K562 (cell line): Measurements from ENCODE around the gene SMIM13. TPM values are rescaled to one million over a fixed set of nuclear protein-coding genes. Genes with fewer than 3 reads are reported as not detected.

Experiments
- AFF4 ChIP-seq: sonication (generic); formaldehyde crosslinking; IDR thresholded peaks from 2 replicates; pipeline ENCODE4 v1.8.0; 2023; ENCODE audit warnings: mild to moderate bottlenecking, missing genetic modification reagents
- BCL6 ChIP-seq: fragments of 250-450 bp; sonication (Bioruptor Pico); IDR thresholded peaks from 2 replicates; pipeline ENCODE4 v1.4.0; 2020
- CBFA2T2 ChIP-seq: fragments of 450-650 bp; conservative IDR thresholded peaks from 2 replicates; pipeline ENCODE4 v1.6.1; 2017; ENCODE audit warnings: mild to moderate bottlenecking
- CBX8 ChIP-seq: fragments of 200-600 bp; sonication (generic); IDR thresholded peaks from 2 replicates; pipeline ENCODE4 v1.6.1; 2012; ENCODE audit warnings: borderline replicate concordance, mixed run types, low read depth, mild to moderate bottlenecking, moderate library complexity, mixed read lengths, low read length, control low read depth, inconsistent platforms; ENCODE audit not compliant: poor library complexity, severe bottlenecking; ENCODE audit errors: extremely low read depth
- DDX20 ChIP-seq: fragments of 450-650 bp; IDR thresholded peaks from 2 replicates; pipeline ENCODE4 v1.6.1; 2016; ENCODE audit warnings: missing genetic modification characterization, low read depth, mild to moderate bottlenecking, missing compliant biosample characterization, moderate library complexity
- EHMT2 ChIP-seq: fragments of 450-650 bp; IDR thresholded peaks from 2 replicates; pipeline ENCODE4 v1.6.1; 2018; ENCODE audit warnings: antibody characterized with exemption
- ETV6 ChIP-seq, 3 experiments: fragments of 150-350 bp in 1 of 3; sonication (generic) in 1 of 3; formaldehyde crosslinking in 1 of 3; IDR thresholded peaks; 2 replicates each; pipeline versions ENCODE4 v1.6.1 to v1.8.0; 2014 to 2022; ENCODE audit warnings: borderline replicate concordance in 2 of 3, low read depth in 2 of 3, antibody characterized with exemption in 1 of 3, low read length in 1 of 3, mild to moderate bottlenecking in 1 of 3, missing genetic modification reagents in 1 of 3
- GABPB2 ChIP-seq: fragments of 250-450 bp; sonication (Bioruptor Pico); conservative IDR thresholded peaks from 2 replicates; pipeline ENCODE4 v1.5.1; 2021; ENCODE audit warnings: mild to moderate bottlenecking
- HCFC1 ChIP-seq: IDR thresholded peaks from 2 replicates; pipeline ENCODE4 v1.6.1; 2012; ENCODE audit warnings: low read depth, low read length, improper control_type of control experiment
- HDAC2 ChIP-seq: fragments of 450-650 bp; IDR thresholded peaks from 2 replicates; pipeline ENCODE4 v1.6.1; 2016; ENCODE audit warnings: mild to moderate bottlenecking
- HMG20B ChIP-seq: fragments of 250-450 bp; sonication (Bioruptor Pico); IDR thresholded peaks from 2 replicates; pipeline ENCODE4 v1.5.0; 2021; ENCODE audit warnings: mild to moderate bottlenecking
- NCOR1 ChIP-seq: fragments of 450-650 bp; IDR thresholded peaks from 2 replicates; pipeline ENCODE4 v1.6.1; 2016; ENCODE audit warnings: mild to moderate bottlenecking, moderate library complexity
- NFIX ChIP-seq: fragments of 250-450 bp; sonication (Bioruptor Pico); IDR thresholded peaks from 2 replicates; pipeline ENCODE4 v1.4.0; 2020; ENCODE audit warnings: low read depth, mild to moderate bottlenecking, moderate library complexity
- NRF1 ChIP-seq, 2 experiments: fragments of 450-650 bp; IDR thresholded peaks in 1 of 2; conservative IDR thresholded peaks in 1 of 2; 2 replicates each; pipeline ENCODE4 v1.6.1; 2014; ENCODE audit warnings: mild to moderate bottlenecking in 2 of 2
- PHF20 ChIP-seq: fragments of 450-650 bp; IDR thresholded peaks from 2 replicates; pipeline ENCODE4 v1.6.1; 2018; ENCODE audit not compliant: partially characterized antibody
- TAF1 ChIP-seq: IDR thresholded peaks from 2 replicates; pipeline ENCODE4 v1.6.1; 2011; ENCODE audit warnings: mild to moderate bottlenecking, low read length, moderate library complexity; ENCODE audit not compliant: insufficient read depth, control insufficient read depth, severe bottlenecking; ENCODE audit errors: extremely low read depth
- THAP12 ChIP-seq: fragments of 250-450 bp; sonication (Bioruptor Pico); IDR thresholded peaks from 2 replicates; pipeline ENCODE4 v1.9.0; 2021; ENCODE audit warnings: mild to moderate bottlenecking, inconsistent platforms
- TOE1 ChIP-seq, 2 experiments: fragments of 450-650 bp in 1 of 2; sonication (generic) in 1 of 2; formaldehyde crosslinking in 1 of 2; IDR thresholded peaks; 2 replicates each; pipeline versions ENCODE4 v1.7.1 to v1.8.0; 2016 to 2022; ENCODE audit warnings: borderline replicate concordance in 2 of 2, mild to moderate bottlenecking in 2 of 2, antibody characterized with exemption in 1 of 2, inconsistent platforms in 1 of 2, low read depth in 1 of 2, missing genetic modification reagents in 1 of 2, moderate library complexity in 1 of 2
- ZNF224 ChIP-seq: sonication (generic); formaldehyde crosslinking; IDR thresholded peaks from 2 replicates; pipeline ENCODE4 v1.8.0; 2022; ENCODE audit warnings: mild to moderate bottlenecking, missing genetic modification reagents
- ZNF316 ChIP-seq: fragments of 450-650 bp; IDR thresholded peaks from 2 replicates; pipeline ENCODE4 v1.6.1; 2016
- ZNF324 ChIP-seq: fragments of 250-450 bp; sonication (Bioruptor Pico); IDR thresholded peaks from 2 replicates; pipeline ENCODE4 v1.4.0; 2020; ENCODE audit warnings: mild to moderate bottlenecking
- ZNF77 ChIP-seq: fragments of 250-450 bp; sonication (Bioruptor Pico); IDR thresholded peaks from 2 replicates; pipeline ENCODE4 v1.5.0; 2020
- polyA plus RNA-seq, 8 experiments: library from polyadenylated mRNA; depleted of rRNA in 4 of 8; stranded (reverse) in 5 of 8; unstranded in 3 of 8; fragments of >200 nt; fragmentation: Nextera tagmentation in 2 of 8; fragmentation: Illumina TruSeq in 1 of 8; extraction: Ambion mirVana in 2 of 8; extraction: Trizol in 1 of 8; gene quantifications; 2 replicates each; pipeline versions ENCODE4 v1.2.1 to v1.2.3, GENCODE V29; 2011 to 2014; ENCODE audit warnings: inconsistent platforms in 1 of 8, missing spikeins in 1 of 8
- total RNA-seq, 7 experiments: library from RNA; depleted of rRNA in 6 of 7; stranded (reverse); fragments of >200 nt in 6 of 7; fragmentation: Illumina TruSeq in 2 of 7; extraction: Trizol in 2 of 7; gene quantifications; 2 replicates each; pipeline versions ENCODE4 v1.2.1 to v1.2.3, GENCODE V29; 2011 to 2021; ENCODE audit warnings: low replicate concordance in 1 of 7

The SMIM13 gene
- total and polyA plus RNA-seq, 9 of the 15 experiments (the other 6 are each of a cell fraction or from before 2014, with no cell fraction given): 5.5 to 24.8 (median 11.7) TPM

GRCh38 chr6:11093626-11094410 lies at the start of gene SMIM13 (continued):
- TF ChIP-seq THAP12 (CRISPR knock-in tag) (peak; percentile 35; the same call in 1 of the 2 replicates), TAF1 (peak; percentile 17), EHMT2 (no peak), HCFC1 (peak; percentile 98), ZNF77 (0 out of 2 replicates have a peak, but pooled peaks have one; percentile 67), NCOR1 (no peak), ETV6 (IDR thresholded peaks at IDR 0.05; ENCODE audit: borderline replicate concordance in 1 of 2, low read depth in 2 of 2, low read length in 1 of 2) (0 out of 4 replicates have a peak, but pooled peaks of 1 of the 2 experiments have one; percentile 25), ETV6 (CRISPR knock-in tag; IDR thresholded peaks at IDR 0.05; ENCODE audit: borderline replicate concordance) (no peak), NRF1 (conservative IDR thresholded peaks at IDR 0.05 in 1 of 2, IDR thresholded peaks at IDR 0.05 in 1 of 2) (peak; percentile 72 to 78), ZNF316 (peak; percentile 96), CBFA2T2 (no peak), ZNF324 (CRISPR knock-in tag) (no peak), HDAC2 (no peak; the same call in 1 of the 2 replicates), DDX20 (tag) (no peak), GABPB2 (no peak), AFF4 (0 out of 2 replicates have a peak, but pooled peaks have one; percentile 65), PHF20 (peak; percentile 71), NFIX (CRISPR knock-in tag) (no peak), CBX8 (no peak), TOE1 (IDR thresholded peaks at IDR 0.05; ENCODE audit: borderline replicate concordance) (peak; percentile 41; the same call in 1 of the 2 replicates), TOE1 (CRISPR knock-in tag; IDR thresholded peaks at IDR 0.05; ENCODE audit: borderline replicate concordance, low read depth) (no peak), BCL6 (no peak), ZNF224 (no peak), HMG20B (CRISPR knock-in tag) (no peak)
